ENCODE measurements around the gene KBTBD8. TPM values are rescaled to one million over a fixed set of nuclear protein-coding genes. Genes with fewer than 3 reads are reported as not detected.

Gene KBTBD8
- total RNA-seq, 6 experiments from 2014 or later, result 0.50 to 2.2 (median 1.2) TPM

GRCh38 chr3:66996696-66997095, 1.4 kb upstream of the KBTBD8 start:
- WGBS (ENCODE audit: insufficient coverage, low coverage, low lambda C conversion rate, missing lambda C conversion rate), result 42% methylated on average over 4 of the region's 4 CpGs
- Histone ChIP-seq H3K36me3 (no peaks in the 10 kb centered on the region), H3K27me3 (peaks cover 0 to 7% of the 10 kb centered on the region in 2 donors), H3K4me1 (no peaks in the 10 kb centered on the region), H3K4me3 (no peak overlapping the region), H3K27ac (no peak overlapping the region), H3K9me3 (no peaks in the 10 kb centered on the region)
- ATAC-seq (no peak), DNase-seq (no peak)
- TF ChIP-seq POLR2A (IDR thresholded peaks at IDR 0.05), result no peak
- TF ChIP-seq CTCF (IDR thresholded peaks at IDR 0.05), result no peak
- intact Hi-C loops (cut with DNase I), result no loop called here

- Histone ChIP-seq H3K4me3 (peak overlapping the region in 2 of 3 donors; percentile 2 to 89), H3K27me3 (peaks cover 0 to 7% of the 10 kb centered on the region in 2 donors), H3K36me3 (no peaks in the 10 kb centered on the region), H3K9me3 (no peaks in the 10 kb centered on the region), H3K4me1 (no peaks in the 10 kb centered on the region), H3K27ac (no peak overlapping the region)
- WGBS (ENCODE audit: insufficient coverage, low coverage, low lambda C conversion rate, missing lambda C conversion rate), result 7% methylated on average over 16 of the region's 18 CpGs
- DNase-seq (no peak), ATAC-seq (no peak)
- TF ChIP-seq CTCF (IDR thresholded peaks at IDR 0.05) (no peak), POLR2A (IDR thresholded peaks at IDR 0.05) (no peak)
- intact Hi-C loops (cut with DNase I), result no loop called here
Measured at GRCh38 chr3:66997560-66998112, 471 bp upstream of the KBTBD8 start.

- Histone ChIP-seq H3K9me3 (no peaks in the 10 kb centered on the region), H3K4me1 (no peaks in the 10 kb centered on the region), H3K27me3 (peaks cover 0 to 7% of the 10 kb centered on the region in 2 donors), H3K4me3 (peak overlapping the region; percentile 89 to 92 (median 90)), H3K27ac (no peak overlapping the region), H3K36me3 (no peaks in the 10 kb centered on the region)
- ATAC-seq, result no peak
- no peak for DNase-seq
- 4% methylated on average over 10 of the region's 10 CpGs for WGBS (ENCODE audit: insufficient coverage, low coverage, low lambda C conversion rate, missing lambda C conversion rate)
- intact Hi-C loops (cut with DNase I), result no loop called here
- no peak for TF ChIP-seq POLR2A (IDR thresholded peaks at IDR 0.05)
- TF ChIP-seq CTCF (IDR thresholded peaks at IDR 0.05), result no peak
Measured at GRCh38 chr3:66998904-66999235, 763 bp downstream of the KBTBD8 start.

GRCh38 chr3:67000009-67000408, 1.9 kb downstream of the KBTBD8 start:
- 59% methylated on average over 2 of the region's 2 CpGs for WGBS (ENCODE audit: insufficient coverage, low coverage, low lambda C conversion rate, missing lambda C conversion rate)
- H3K9me3 ChIP-seq, result no peaks in the 10 kb centered on the region
- H3K36me3 ChIP-seq, result no peaks in the 10 kb centered on the region
- no peak overlapping the region for H3K4me3 ChIP-seq
- ATAC-seq (no peak), DNase-seq (no peak)
- intact Hi-C loops (cut with DNase I), result no loop called here
- no peak for TF ChIP-seq CTCF (IDR thresholded peaks at IDR 0.05)
- TF ChIP-seq POLR2A (IDR thresholded peaks at IDR 0.05), result no peak
- H3K4me1 ChIP-seq, result no peaks in the 10 kb centered on the region
- no peak overlapping the region for H3K27ac ChIP-seq
- H3K27me3 ChIP-seq, result peaks cover 0 to 7% of the 10 kb centered on the region in 2 donors
